ENCODE measurements around the gene UBAC2. TPM values are rescaled to one million over a fixed set of nuclear protein-coding genes. Genes with fewer than 3 reads are reported as not detected.
"Not testable (repeated sequence)": the region's sequence is repeated elsewhere in the genome, so short reads cannot be mapped to it uniquely, and the experiment has no call there.

Gene UBAC2
- polyA plus RNA-seq, 3 donors: 98.7 to 109 (median 101) TPM

GRCh38 chr13:99231721-99232120, 31.1 kb downstream of the UBAC2 start:
- DNase-seq (ENCODE audit: low read depth in 3 of 3, low spot score in 2 of 3): no peak

GRCh38 chr13:99237981-99238662, 37.5 kb downstream of the UBAC2 start:
- no peak for DNase-seq (ENCODE audit: low read depth in 3 of 3, low spot score in 2 of 3)

GRCh38 chr13:99246100-99246499, 45.4 kb downstream of the UBAC2 start:
- no peak for DNase-seq (ENCODE audit: low read depth in 3 of 3, low spot score in 2 of 3)

GRCh38 chr13:99249178-99249577, 48.5 kb downstream of the UBAC2 start:
- DNase-seq (ENCODE audit: low read depth in 3 of 3, low spot score in 2 of 3): not testable (repeated sequence)

GRCh38 chr13:99249606-99250005, 49.0 kb downstream of the UBAC2 start:
- DNase-seq (ENCODE audit: low read depth in 3 of 3, low spot score in 2 of 3): not testable (repeated sequence)

- DNase-seq (ENCODE audit: low read depth in 3 of 3, low spot score in 2 of 3): no peak
Observed at GRCh38 chr13:99250982-99251825, 50.5 kb downstream of the UBAC2 start.

- no peak for DNase-seq (ENCODE audit: low read depth in 3 of 3, low spot score in 2 of 3)
Observed at GRCh38 chr13:99251921-99252320, 51.3 kb downstream of the UBAC2 start.

- no peak for DNase-seq (ENCODE audit: low read depth in 3 of 3, low spot score in 2 of 3)
Observed at GRCh38 chr13:99254830-99255229, 54.2 kb downstream of the UBAC2 start.

- no peak for DNase-seq (ENCODE audit: low read depth in 3 of 3, low spot score in 2 of 3)
Observed at GRCh38 chr13:99255271-99255670, 54.6 kb downstream of the UBAC2 start.

- no peak for DNase-seq (ENCODE audit: low read depth in 3 of 3, low spot score in 2 of 3)
Observed at GRCh38 chr13:99256283-99256682, 55.6 kb downstream of the UBAC2 start.

GRCh38 chr13:99256709-99257108, 56.1 kb downstream of the UBAC2 start:
- DNase-seq (ENCODE audit: low read depth in 3 of 3, low spot score in 2 of 3): no peak

GRCh38 chr13:99257291-99257690, 56.6 kb downstream of the UBAC2 start:
- no peak for DNase-seq (ENCODE audit: low read depth in 3 of 3, low spot score in 2 of 3)

GRCh38 chr13:99258210-99258860, 57.7 kb downstream of the UBAC2 start, which contains the start of gene GPR18:
GPR18 (minus strand) TSS chr13:99258379; CDS start chr13:99255872, 2,507 bp downstream.
- DNase-seq (ENCODE audit: low read depth in 3 of 3, low spot score in 2 of 3): no peak

- DNase-seq (ENCODE audit: low read depth in 3 of 3, low spot score in 2 of 3): no peak
Observed at GRCh38 chr13:99258946-99259345, 58.3 kb downstream of the UBAC2 start.

GRCh38 chr13:99260216-99260615, 59.6 kb downstream of the UBAC2 start:
- DNase-seq (ENCODE audit: low read depth in 3 of 3, low spot score in 2 of 3): no peak

- no peak for DNase-seq (ENCODE audit: low read depth in 3 of 3, low spot score in 2 of 3)
Observed at GRCh38 chr13:99261059-99261458, 60.4 kb downstream of the UBAC2 start.

GRCh38 chr13:99263126-99263785, 62.6 kb downstream of the UBAC2 start:
- peak in 1 of 3 donors; percentile 19 for DNase-seq (ENCODE audit: low read depth in 3 of 3, low spot score in 2 of 3)

- DNase-seq (ENCODE audit: low read depth in 3 of 3, low spot score in 2 of 3): no peak
Observed at GRCh38 chr13:99264051-99264450, 63.4 kb downstream of the UBAC2 start.

- no peak for DNase-seq (ENCODE audit: low read depth in 3 of 3, low spot score in 2 of 3)
Observed at GRCh38 chr13:99265162-99265800, 64.6 kb downstream of the UBAC2 start.

GRCh38 chr13:99265821-99266426, 65.3 kb downstream of the UBAC2 start:
- no peak for DNase-seq (ENCODE audit: low read depth in 3 of 3, low spot score in 2 of 3)
